Tibial nerve (tissue), 4 donors: ENCODE measurements around the gene CD80.

Experiments
- CTCF ChIP-seq, 5 experiments: fragments of 200-600 bp in 3 of 5; fragments of 450-650 bp in 2 of 5; sonication (generic) in 3 of 5; IDR thresholded peaks; one replicate each; pipeline ENCODE4 v1.5.1; 2016 to 2019; ENCODE audit warnings: antibody characterized with exemption in 5 of 5, mild to moderate bottlenecking in 3 of 5, moderate library complexity in 2 of 5
- EP300 ChIP-seq, 2 donors: sonication (generic); formaldehyde crosslinking; IDR thresholded peaks; one replicate each; pipeline ENCODE4 v1.6.1; 2017; ENCODE audit warnings: antibody characterized with exemption in 2 of 2, mild to moderate bottlenecking in 1 of 2

DNA sequence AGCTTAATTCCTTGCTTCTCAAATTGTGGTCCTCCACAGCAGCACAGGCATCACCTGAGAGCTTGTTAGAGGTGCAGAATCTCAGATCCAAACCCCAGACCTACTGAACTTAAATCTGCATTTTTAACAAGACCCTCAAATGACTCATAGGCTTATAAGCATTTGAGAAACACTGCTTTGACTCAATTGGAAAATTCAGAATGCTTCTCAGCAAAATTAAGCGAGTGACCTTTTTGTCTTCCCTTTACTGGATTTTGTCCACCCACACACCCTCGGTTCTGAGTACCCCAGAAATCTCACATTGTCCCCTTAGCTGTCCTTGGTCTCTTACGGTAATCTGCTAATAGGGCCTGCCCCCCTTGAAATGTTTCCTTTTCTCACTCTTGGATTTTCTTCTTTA, 17.9 kb downstream of the CD80 start:
- TF ChIP-seq CTCF (IDR thresholded peaks at IDR 0.05) (no peak), EP300 (IDR thresholded peaks at IDR 0.05) (no peak)
